Thyroid gland (tissue), 4 donors: ENCODE results near the gene C9orf152. TPM values are rescaled to one million over a fixed set of nuclear protein-coding genes. Genes with fewer than 3 reads are reported as not detected.
"Not testable (repeated sequence)": the region's sequence is repeated elsewhere in the genome, so short reads cannot be mapped to it uniquely, and the experiment has no call there.

Source experiments
- DNase-seq, 2 donors: peaks; one replicate each; pipeline ENCODE4 v3.0.0-alpha.2; 2019
- H3K27ac ChIP-seq, 3 donors: fragments of 200-600 bp; sonication (generic); 1 replicate in 2 of 3; 2 replicates in 1 of 3; pipeline ENCODE4 v1.5.1; 2016 to 2019; ENCODE audit warnings: mild to moderate bottlenecking in 1 of 3, moderate library complexity in 1 of 3
- H3K27me3 ChIP-seq: fragments of 200-600 bp; sonication (generic); one replicate; pipeline ENCODE4 v1.5.1; 2019
- H3K36me3 ChIP-seq, 2 donors: fragments of 200-600 bp; sonication (generic); one replicate each; pipeline ENCODE4 v1.5.1; 2016 to 2019
- H3K4me1 ChIP-seq, 2 donors: fragments of 200-600 bp; sonication (generic); one replicate each; pipeline ENCODE4 v1.5.1; 2017 to 2019
- H3K4me3 ChIP-seq, 3 donors: fragments of 200-600 bp; sonication (generic); replicated peaks in 1 of 3; 1 replicate in 2 of 3; 2 replicates in 1 of 3; pipeline ENCODE4 v1.5.1; 2016; ENCODE audit warnings: mild to moderate bottlenecking in 1 of 3
- H3K9me3 ChIP-seq: fragments of 200-600 bp; sonication (generic); one replicate; pipeline ENCODE4 v1.5.1; 2017
- CTCF ChIP-seq, 6 experiments: fragments of 200-600 bp in 3 of 6; fragments of 450-650 bp in 3 of 6; sonication (generic) in 3 of 6; IDR thresholded peaks; one replicate each; pipeline ENCODE4 v1.5.1; 2016 to 2019; ENCODE audit warnings: antibody characterized with exemption in 6 of 6, mild to moderate bottlenecking in 2 of 6, inconsistent platforms in 1 of 6, moderate library complexity in 1 of 6
- POLR2A ChIP-seq, 2 donors: fragments of 450-650 bp; IDR thresholded peaks; one replicate each; pipeline ENCODE4 v1.6.1; 2017; ENCODE audit warnings: antibody characterized with exemption in 2 of 2, mild to moderate bottlenecking in 2 of 2, moderate library complexity in 1 of 2
- WGBS, 2 donors: methylation state at CpG; one replicate each; pipeline ENCODE4 v1.1.5; 2017; 5-methylcytosine and 5-hydroxymethylcytosine counted together
- intact Hi-C: fragments of 100-400 bp; cut with DNase I; formaldehyde crosslinking; loops from one replicate; pipeline ENCODE4 v1.15.1; 2023
- total RNA-seq, 4 donors: library from RNA; depleted of rRNA; stranded (reverse); fragments of >200 nt; gene quantifications; one replicate each; pipeline ENCODE4 v1.2.3, GENCODE V29; 2016

C9orf152 gene
- total RNA-seq, 4 donors from 2014 or later = 0.20 to 0.33 TPM; not detected in 2

GRCh38 chr9:110198357-110198756 is 9.6 kb downstream of the C9orf152 start:
- H3K27ac ChIP-seq = no peak overlapping the region
- no peak for DNase-seq
- no peaks in the 10 kb centered on the region for H3K36me3 ChIP-seq
- TF ChIP-seq POLR2A (IDR thresholded peaks at IDR 0.05) (no peak), CTCF (IDR thresholded peaks at IDR 0.05) (no peak)
- no peaks in the 10 kb centered on the region for H3K9me3 ChIP-seq
- no peaks in the 10 kb centered on the region for H3K27me3 ChIP-seq
- H3K4me1 ChIP-seq = no peaks in the 10 kb centered on the region
- no peak overlapping the region for H3K4me3 ChIP-seq
- 96 to 99% methylated on average over 12 of the region's 12 CpGs for WGBS, 2 donors
- intact Hi-C loops = no loop called here

DNA sequence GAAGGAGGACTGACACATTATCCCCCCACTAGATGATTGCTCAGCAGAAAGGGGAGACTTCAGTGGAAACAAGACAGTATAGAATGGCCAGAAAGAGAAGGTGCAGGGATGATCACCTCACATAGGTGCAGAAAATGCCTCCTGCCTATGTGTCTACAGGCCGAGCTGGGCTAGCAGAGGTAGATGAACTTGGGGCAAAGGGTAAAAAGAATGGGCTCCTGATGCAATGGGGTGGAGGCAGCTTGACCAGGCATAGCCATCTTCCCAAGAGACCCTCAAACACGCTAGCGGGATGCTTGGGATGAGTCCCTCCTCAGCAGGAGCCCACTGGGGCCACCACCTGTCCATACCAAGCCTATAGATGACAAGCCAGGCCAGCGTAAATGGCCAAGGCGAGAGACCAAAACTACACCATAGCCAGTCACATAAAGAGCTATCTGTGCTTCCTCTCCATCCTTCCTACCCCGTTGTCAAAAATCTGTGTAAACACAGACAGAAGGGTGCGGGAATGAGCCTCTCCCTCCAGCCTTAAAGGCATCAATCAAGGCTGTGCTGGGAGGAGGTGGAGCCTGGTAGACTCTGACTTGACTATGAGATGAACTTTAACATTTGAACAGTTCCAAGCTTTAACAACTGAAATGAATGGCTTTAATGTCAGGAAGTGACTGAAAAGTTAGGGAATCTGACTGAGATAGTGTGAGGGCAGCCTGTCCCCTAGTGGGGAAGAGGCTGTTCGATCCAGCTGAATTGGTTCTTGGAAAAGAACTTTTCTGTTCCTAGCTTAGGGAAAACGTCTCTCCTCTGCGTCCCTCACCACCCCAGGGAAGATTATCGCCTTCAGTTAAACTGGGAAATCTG is 10.4 kb downstream of the C9orf152 start:
- no peak overlapping the region for H3K27ac ChIP-seq
- 80% methylated on average over 11 of the region's 11 CpGs for WGBS, 2 donors

GRCh38 chr9:110196084-110196499 is 11.9 kb downstream of the C9orf152 start:
- H3K4me1 ChIP-seq, H3K36me3 ChIP-seq, H3K27ac ChIP-seq, DNase-seq, H3K4me3 ChIP-seq, H3K27me3 ChIP-seq, H3K9me3 ChIP-seq, intact Hi-C loops: not testable (repeated sequence)
- 87 to 95% methylated on average over 16 of the region's 16 CpGs for WGBS, 2 donors

More for the DNA sequence above, 10.4 kb downstream of the C9orf152 start:
- Histone ChIP-seq H3K4me3 (no peak overlapping the region), H3K9me3 (no peaks in the 10 kb centered on the region), H3K36me3 (no peaks in the 10 kb centered on the region), H3K27me3 (no peaks in the 10 kb centered on the region), H3K4me1 (no peaks in the 10 kb centered on the region)
- DNase-seq = no peak
- intact Hi-C loops = no loop called here
- TF ChIP-seq CTCF (IDR thresholded peaks at IDR 0.05) (no peak), POLR2A (IDR thresholded peaks at IDR 0.05) (no peak)

DNA sequence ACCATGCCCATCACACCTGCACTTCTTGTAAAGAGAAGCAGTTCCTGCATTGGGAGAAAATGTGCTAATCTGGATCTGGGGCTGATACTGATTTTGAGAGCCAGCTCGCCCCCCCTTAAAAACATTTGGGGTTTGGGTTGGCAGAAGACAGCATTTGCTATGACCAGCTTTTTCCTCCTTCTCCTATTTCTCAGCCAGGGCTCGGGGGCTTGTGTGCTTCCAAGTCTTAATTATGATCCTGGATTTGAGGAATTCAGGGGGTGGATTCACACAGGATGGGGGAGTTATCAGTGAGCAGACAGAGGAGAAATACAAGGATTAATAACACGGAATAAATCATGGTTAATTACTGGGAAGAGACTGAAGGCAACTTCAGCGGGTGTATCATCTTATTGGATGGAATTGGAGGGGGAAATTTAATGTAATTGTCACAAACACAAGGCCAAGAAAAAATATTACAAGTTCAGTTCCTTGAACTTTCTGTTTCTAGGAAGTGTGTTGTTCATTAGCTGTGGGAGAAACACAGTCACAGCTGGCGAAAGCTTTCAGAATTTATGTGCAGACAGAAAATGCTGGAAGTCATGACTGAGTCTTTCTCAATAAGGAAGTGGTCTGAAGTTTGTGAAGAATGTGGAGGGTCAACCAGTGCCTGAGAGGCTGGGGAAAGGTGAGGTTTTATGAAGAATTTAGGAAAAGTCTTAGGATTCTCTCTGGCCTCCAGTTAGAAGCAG is 15.3 kb downstream of the C9orf152 start:
- 82 to 83% methylated on average over 5 of the region's 5 CpGs for WGBS, 2 donors
- TF ChIP-seq POLR2A (IDR thresholded peaks at IDR 0.05) (no peak), CTCF (IDR thresholded peaks at IDR 0.05) (no peak)
- intact Hi-C loops = no loop called here
- peaks cover 0 to 7% of the 10 kb centered on the region in 2 donors for H3K4me1 ChIP-seq
- no peaks in the 10 kb centered on the region for H3K27me3 ChIP-seq
- H3K9me3 ChIP-seq = no peaks in the 10 kb centered on the region
- H3K36me3 ChIP-seq = no peaks in the 10 kb centered on the region
- H3K4me3 ChIP-seq = no peak overlapping the region
- no peak for DNase-seq
- H3K27ac ChIP-seq = peak overlapping the region in 1 of 3 donors; percentile 61

GRCh38 chr9:110191615-110192014 is 16.3 kb downstream of the C9orf152 start:
- Histone ChIP-seq H3K36me3 (no peaks in the 10 kb centered on the region), H3K4me3 (no peak overlapping the region), H3K27me3 (no peaks in the 10 kb centered on the region), H3K4me1 (peaks cover 0 to 7% of the 10 kb centered on the region in 2 donors), H3K9me3 (no peaks in the 10 kb centered on the region), H3K27ac (no peak overlapping the region)
- 84 to 98% methylated on average over 2 of the region's 2 CpGs for WGBS, 2 donors
- intact Hi-C loops = no loop called here
- TF ChIP-seq CTCF (IDR thresholded peaks at IDR 0.05) (no peak), POLR2A (IDR thresholded peaks at IDR 0.05) (no peak)
- DNase-seq = no peak
